Fibroblast of the aortic adventitia (primary cell): Measurements from ENCODE around the gene RARS1. TPM values are rescaled to one million over a fixed set of nuclear protein-coding genes. Genes with fewer than 3 reads are reported as not detected.

Source experiments
- DNase-seq: peaks from one replicate; pipeline ENCODE4 v3.0.0-alpha.2; 2010; ENCODE audit warnings: low read depth
- H3K4me3 ChIP-seq: 2 replicates; pipeline ENCODE4 v1.5.1; 2011; ENCODE audit warnings: low read depth, mild to moderate bottlenecking, control low read depth, low read length, moderate library complexity
- total RNA-seq: library from RNA; depleted of rRNA; stranded (reverse); fragments of >200 nt; gene quantifications from 2 replicates; pipeline ENCODE4 v1.2.3, GENCODE V29; 2012; ENCODE audit warnings: low replicate concordance
- TF ChIP-seq, protein P1 (sequence below): IDR thresholded peaks from 2 replicates; pipeline ENCODE4 v1.5.1; 2011; ENCODE audit warnings: mild to moderate bottlenecking, low read length, control low read depth, inconsistent platforms; ENCODE audit not compliant: insufficient read depth

Gene RARS1
- total RNA-seq, 1 donor: 165 TPM

DNA sequence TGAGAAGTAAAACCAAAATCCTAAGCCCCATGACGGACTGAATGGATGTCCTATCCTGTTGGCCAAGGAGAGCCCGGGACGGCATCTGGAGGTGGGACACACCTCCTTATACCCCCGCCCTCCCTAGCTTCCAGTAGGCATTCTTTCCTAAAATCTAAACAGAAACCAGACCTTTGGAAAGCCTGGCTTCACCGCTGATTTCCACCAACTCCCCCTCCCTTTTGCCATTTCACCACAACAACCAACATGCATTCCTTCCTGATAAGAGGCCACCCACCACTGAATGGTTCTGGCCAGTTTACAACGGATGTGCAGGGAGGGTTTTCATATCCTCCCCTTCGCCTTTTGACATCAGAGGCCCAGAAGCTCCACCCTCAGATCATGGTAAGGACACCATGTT is 9.2 kb upstream of the RARS1 start:
- TF ChIP-seq, protein P1, sequence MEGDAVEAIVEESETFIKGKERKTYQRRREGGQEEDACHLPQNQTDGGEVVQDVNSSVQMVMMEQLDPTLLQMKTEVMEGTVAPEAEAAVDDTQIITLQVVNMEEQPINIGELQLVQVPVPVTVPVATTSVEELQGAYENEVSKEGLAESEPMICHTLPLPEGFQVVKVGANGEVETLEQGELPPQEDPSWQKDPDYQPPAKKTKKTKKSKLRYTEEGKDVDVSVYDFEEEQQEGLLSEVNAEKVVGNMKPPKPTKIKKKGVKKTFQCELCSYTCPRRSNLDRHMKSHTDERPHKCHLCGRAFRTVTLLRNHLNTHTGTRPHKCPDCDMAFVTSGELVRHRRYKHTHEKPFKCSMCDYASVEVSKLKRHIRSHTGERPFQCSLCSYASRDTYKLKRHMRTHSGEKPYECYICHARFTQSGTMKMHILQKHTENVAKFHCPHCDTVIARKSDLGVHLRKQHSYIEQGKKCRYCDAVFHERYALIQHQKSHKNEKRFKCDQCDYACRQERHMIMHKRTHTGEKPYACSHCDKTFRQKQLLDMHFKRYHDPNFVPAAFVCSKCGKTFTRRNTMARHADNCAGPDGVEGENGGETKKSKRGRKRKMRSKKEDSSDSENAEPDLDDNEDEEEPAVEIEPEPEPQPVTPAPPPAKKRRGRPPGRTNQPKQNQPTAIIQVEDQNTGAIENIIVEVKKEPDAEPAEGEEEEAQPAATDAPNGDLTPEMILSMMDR: no peak
- H3K4me3 ChIP-seq: no peak overlapping the region
- DNase-seq: peak; percentile 85

DNA sequence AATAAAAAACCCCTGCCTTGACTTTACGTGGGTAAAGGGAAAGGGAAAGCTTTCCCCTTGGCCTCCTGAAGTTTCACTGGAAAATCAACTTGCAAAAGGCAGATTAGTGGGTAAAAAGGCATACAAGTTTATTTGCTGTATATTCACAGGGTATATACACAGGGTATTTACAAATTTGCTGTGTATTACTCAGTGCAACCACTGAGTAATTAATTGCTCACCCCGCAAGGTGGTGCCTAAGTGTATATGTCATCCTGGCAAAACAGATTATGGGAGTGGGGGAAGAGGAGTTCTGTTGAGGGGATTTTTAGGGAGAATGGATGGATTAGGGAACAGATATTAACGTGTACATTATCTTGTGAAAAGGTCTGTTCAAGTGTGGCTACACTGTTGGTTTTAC is 7.1 kb upstream of the RARS1 start:
- no peak for DNase-seq
- no peak overlapping the region for H3K4me3 ChIP-seq
- TF ChIP-seq, protein P1: no peak

DNA sequence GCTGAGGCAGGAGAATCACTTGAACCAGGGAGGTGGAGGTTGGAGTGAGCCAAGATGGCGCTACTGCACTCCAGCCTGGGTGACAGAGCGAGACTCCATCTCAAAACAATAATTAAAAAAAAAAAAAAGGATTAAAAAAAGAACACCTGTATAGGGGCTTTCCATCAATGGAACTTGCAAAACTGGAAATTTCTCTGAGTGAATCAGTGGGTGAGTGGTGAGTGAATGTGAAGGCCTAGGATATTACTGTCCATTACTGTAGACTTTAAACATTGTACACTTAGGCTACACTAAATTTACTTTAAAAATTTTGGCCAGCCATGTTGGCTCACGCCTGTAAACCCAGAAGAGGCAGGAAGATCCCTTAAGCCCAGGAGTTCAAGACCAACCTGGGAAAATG is 5.7 kb upstream of the RARS1 start:
- TF ChIP-seq, protein P1: no peak
- DNase-seq: no peak
- no peak overlapping the region for H3K4me3 ChIP-seq

DNA sequence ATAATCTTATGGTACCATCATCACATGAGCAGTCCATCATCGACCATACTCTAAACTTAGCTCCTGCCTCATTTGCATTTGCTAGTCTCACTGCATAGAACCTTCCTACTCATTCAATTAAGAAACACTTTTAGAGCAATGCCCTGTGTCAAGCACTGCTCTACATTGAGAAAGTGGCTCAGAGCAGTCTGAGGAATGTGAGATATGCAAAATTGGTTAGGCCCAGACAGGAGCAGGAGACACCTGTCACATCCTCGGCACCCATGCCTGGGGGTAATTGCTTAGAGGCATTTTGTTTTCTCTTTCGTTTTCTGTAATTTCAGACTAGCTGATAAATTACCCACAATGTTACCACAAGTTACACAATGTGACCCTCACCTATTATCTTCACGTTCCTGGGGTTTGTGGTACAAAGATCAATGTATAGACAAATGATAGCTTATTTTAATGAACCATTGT is 4.9 kb upstream of the RARS1 start:
- DNase-seq: no peak
- TF ChIP-seq, protein P1: no peak
- H3K4me3 ChIP-seq: no peak overlapping the region

DNA sequence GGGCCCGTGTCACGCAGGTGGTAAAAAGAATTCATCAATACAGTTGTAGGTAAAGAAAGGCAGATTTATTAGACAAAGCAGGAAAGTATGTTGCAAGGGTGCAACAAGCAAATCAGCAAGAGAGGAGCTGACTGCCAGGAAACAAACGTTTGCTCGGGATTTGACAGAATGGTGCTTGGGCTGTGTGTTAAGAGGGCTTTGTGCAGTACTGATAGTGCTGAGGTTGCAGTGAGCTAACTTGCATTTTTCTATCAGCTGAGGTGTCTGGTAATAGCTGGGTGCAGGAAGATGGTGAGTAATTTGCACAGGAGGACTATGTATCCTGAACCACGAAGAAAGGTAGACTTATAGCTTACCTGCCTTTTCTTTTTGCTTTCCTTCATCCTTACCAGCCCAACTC is 3.9 kb upstream of the RARS1 start:
- TF ChIP-seq, protein P1: no peak
- no peak overlapping the region for H3K4me3 ChIP-seq
- DNase-seq: no peak

DNA sequence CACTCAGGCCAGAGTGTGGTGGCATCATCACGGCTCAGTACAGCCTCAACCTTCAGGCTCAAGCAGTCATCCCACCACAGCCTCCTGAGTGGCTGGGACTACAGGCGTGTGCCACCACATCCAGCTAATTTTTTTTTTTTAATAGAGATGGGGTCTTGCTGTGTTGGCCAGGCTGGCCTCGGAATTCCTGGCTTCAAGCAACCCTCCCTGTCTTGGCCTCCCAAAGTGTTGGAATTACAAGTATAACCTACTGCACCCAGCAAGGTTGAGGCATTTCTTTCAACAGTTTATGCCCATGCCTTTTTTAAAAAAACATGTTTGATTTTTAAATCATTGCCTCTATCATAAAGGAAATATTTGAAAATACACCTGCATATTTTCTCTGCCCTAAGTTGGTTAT is 2.8 kb downstream of the RARS1 start:
- no peak for DNase-seq
- TF ChIP-seq, protein P1: no peak
- H3K4me3 ChIP-seq: no peak overlapping the region

DNA sequence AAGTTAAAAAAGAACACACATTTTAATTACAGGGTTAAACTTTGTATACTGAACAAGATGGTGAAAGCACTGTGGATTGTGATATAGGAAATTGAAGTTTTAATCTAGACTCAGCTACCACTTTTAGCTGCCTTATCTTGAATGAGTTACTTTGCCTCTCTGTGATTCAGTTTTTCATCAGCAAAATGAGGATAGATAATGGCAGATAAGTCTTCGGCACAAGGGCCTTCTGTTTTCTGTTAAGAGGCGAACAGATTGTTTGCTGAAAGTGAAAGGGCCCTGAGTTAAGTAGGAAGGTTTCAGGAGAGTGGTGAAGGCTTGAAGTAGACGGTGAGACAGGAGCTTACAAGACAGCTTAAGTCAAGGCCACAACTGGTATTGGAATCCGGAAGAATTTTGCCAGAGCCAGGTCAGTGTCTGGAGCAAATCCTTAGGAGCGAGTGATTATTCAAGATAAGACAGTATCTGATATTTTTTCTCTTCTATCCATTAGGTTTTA is 7.8 kb downstream of the RARS1 start:
- no peak for DNase-seq
- TF ChIP-seq, protein P1: no peak
- H3K4me3 ChIP-seq: no peak overlapping the region
